GM12878 (cell line): ENCODE measurements around the gene WIPF2. TPM values are rescaled to one million over a fixed set of nuclear protein-coding genes. Genes with fewer than 3 reads are reported as not detected.

ENCODE experiments used
- EP300 ChIP-seq, 2 experiments: fragments of 150-350 bp in 1 of 2; IDR thresholded peaks; 2 replicates each; pipeline ENCODE4 v1.6.1; 2011 to 2012; ENCODE audit warnings: low read depth in 2 of 2, low read length in 2 of 2, borderline replicate concordance in 1 of 2, improper control_type of control experiment in 1 of 2, inconsistent platforms in 1 of 2; ENCODE audit not compliant: control insufficient read depth in 1 of 2
- GATAD2B ChIP-seq: fragments of 450-650 bp; conservative IDR thresholded peaks from 2 replicates; pipeline ENCODE4 v1.6.1; 2017; ENCODE audit warnings: low read depth, mild to moderate bottlenecking, moderate library complexity
- IKZF1 ChIP-seq: fragments of 450-650 bp; conservative IDR thresholded peaks from 2 replicates; pipeline ENCODE4 v1.6.1; 2017; ENCODE audit warnings: antibody characterized with exemption, mild to moderate bottlenecking
- IKZF2 ChIP-seq, 2 experiments: fragments of 450-650 bp; IDR thresholded peaks; 2 replicates each; pipeline ENCODE4 v1.6.1; 2017; ENCODE audit warnings: mild to moderate bottlenecking in 2 of 2, moderate library complexity in 2 of 2
- MLLT1 ChIP-seq: fragments of 450-650 bp; IDR thresholded peaks from 2 replicates; pipeline ENCODE4 v1.6.1; 2016; ENCODE audit warnings: mild to moderate bottlenecking
- NR2C2 ChIP-seq: IDR thresholded peaks from 2 replicates; pipeline ENCODE4 v1.6.1; 2011; ENCODE audit warnings: borderline replicate concordance, low read depth; ENCODE audit not compliant: control insufficient read depth, insufficient read length
- RELB ChIP-seq: fragments of 450-650 bp; IDR thresholded peaks from 2 replicates; pipeline ENCODE4 v1.6.1; 2017; ENCODE audit warnings: low read depth, mild to moderate bottlenecking, moderate library complexity
- SP1 ChIP-seq: IDR thresholded peaks from one replicate; pipeline ENCODE4 v1.6.1; 2011; ENCODE audit warnings: low read depth, low read length
- TAF1 ChIP-seq: IDR thresholded peaks from 2 replicates; pipeline ENCODE4 v1.6.1; 2011; ENCODE audit warnings: mild to moderate bottlenecking, low read depth, low read length, borderline replicate concordance
- ZNF24 ChIP-seq: fragments of 450-650 bp; IDR thresholded peaks from 2 replicates; pipeline ENCODE4 v1.6.1; 2017; ENCODE audit warnings: antibody characterized with exemption, mild to moderate bottlenecking
- ZNF274 ChIP-seq: IDR thresholded peaks from one replicate; pipeline ENCODE4 v1.8.0; 2011; ENCODE audit not compliant: insufficient read length, insufficient read depth
- polyA plus RNA-seq, 11 experiments: library from polyadenylated mRNA; depleted of rRNA in 4 of 11; unstranded in 6 of 11; stranded (reverse) in 5 of 11; fragments of >200 nt; fragmentation: Nextera tagmentation in 4 of 11; fragmentation: Illumina TruSeq in 1 of 11; extraction: Ambion mirVana in 4 of 11; extraction: Trizol in 1 of 11; gene quantifications; 1 replicate in 1 of 11; 2 replicates in 10 of 11; pipeline versions ENCODE4 v1.2.1 to v1.2.3, GENCODE V29; 2011 to 2016; ENCODE audit warnings: inconsistent platforms in 2 of 11, missing spikeins in 2 of 11, low read depth in 1 of 11
- total RNA-seq, 4 experiments: library from RNA; depleted of rRNA in 3 of 4; stranded (reverse); fragments of >200 nt in 3 of 4; fragmentation: Illumina TruSeq in 1 of 4; extraction: Trizol in 1 of 4; gene quantifications; 2 replicates each; pipeline versions ENCODE4 v1.2.1 to v1.2.3, GENCODE V29; 2013 to 2021

WIPF2 gene
- total and polyA plus RNA-seq, 10 of the 15 experiments (the other 5 are each of a cell fraction or from before 2014, with no cell fraction given) = 4.2 to 20.8 (median 7.1) TPM

GRCh38 chr17:40310882-40311391 is 91.8 kb downstream of the WIPF2 start (continued):
- TF ChIP-seq ZNF274 (no peak), RELB (peak; percentile 58), ZNF24 (peak; percentile 72; the same call in 1 of the 2 replicates), MLLT1 (0 out of 2 replicates have a peak, but pooled peaks have one; percentile 51), TAF1 (no peak), GATAD2B (no peak), NR2C2 (no peak), EP300 (IDR thresholded peaks at IDR 0.05; ENCODE audit: borderline replicate concordance in 1 of 2, control insufficient read depth in 1 of 2, low read depth in 2 of 2, low read length in 2 of 2) (no peak), SP1 (no peak), IKZF2 (IDR thresholded peaks at IDR 0.05) (peak in 1 of 2 experiments; percentile 35; a peak in 2 of 4 replicates), IKZF1 (peak; percentile 16)
